Measurements from ENCODE around the gene SIPA1L2.

SIPA1L2 gene

DNA sequence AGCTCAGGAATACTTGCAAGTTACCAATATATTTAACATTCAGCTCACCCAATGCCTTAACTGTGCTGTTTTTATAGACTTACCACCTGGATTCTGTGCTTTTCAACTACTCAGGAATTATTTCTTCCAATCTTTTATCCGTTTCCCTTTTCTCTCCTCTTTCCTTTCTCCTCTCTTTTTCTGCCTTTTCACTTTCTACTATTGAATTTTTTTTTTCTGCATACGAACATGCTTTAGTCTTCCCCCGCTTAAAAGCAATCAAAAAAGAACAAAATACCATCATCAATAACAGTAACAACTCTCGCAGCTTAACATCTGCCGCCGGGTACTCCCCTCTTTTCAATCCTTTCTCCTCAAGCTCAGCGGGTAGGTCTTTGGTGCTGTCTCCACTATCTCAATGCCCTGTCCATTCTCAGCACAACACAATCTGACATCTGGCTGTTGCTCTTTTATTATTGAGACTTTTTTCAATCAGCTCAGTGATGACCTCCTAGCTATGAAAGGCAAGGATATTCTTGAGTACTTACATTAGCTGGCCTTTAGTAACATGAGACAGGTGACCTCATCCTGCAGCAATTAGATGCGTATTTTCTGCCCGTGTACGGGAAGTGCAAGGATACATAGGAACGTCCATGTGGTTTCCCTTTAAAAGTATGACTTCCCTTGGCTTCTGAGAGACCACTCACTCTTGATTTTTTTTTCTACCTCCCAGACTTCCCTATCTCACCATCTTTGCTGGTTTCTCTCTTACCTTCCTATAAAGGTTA, 40.2 kb upstream of the SIPA1L2 start:
- no peak for DNase-seq (ENCODE audit: low spot score)
- TF ChIP-seq, protein P1, sequence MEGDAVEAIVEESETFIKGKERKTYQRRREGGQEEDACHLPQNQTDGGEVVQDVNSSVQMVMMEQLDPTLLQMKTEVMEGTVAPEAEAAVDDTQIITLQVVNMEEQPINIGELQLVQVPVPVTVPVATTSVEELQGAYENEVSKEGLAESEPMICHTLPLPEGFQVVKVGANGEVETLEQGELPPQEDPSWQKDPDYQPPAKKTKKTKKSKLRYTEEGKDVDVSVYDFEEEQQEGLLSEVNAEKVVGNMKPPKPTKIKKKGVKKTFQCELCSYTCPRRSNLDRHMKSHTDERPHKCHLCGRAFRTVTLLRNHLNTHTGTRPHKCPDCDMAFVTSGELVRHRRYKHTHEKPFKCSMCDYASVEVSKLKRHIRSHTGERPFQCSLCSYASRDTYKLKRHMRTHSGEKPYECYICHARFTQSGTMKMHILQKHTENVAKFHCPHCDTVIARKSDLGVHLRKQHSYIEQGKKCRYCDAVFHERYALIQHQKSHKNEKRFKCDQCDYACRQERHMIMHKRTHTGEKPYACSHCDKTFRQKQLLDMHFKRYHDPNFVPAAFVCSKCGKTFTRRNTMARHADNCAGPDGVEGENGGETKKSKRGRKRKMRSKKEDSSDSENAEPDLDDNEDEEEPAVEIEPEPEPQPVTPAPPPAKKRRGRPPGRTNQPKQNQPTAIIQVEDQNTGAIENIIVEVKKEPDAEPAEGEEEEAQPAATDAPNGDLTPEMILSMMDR (IDR thresholded peaks at IDR 0.05; ENCODE audit: borderline replicate concordance, control extremely low read depth, extremely low read depth, insufficient read depth, missing control alignments): no peak
- in situ Hi-C loops (cut with MboI; ENCODE audit: low sequenced_read_pairs, unreplicated experiment): no loop called here

DNA sequence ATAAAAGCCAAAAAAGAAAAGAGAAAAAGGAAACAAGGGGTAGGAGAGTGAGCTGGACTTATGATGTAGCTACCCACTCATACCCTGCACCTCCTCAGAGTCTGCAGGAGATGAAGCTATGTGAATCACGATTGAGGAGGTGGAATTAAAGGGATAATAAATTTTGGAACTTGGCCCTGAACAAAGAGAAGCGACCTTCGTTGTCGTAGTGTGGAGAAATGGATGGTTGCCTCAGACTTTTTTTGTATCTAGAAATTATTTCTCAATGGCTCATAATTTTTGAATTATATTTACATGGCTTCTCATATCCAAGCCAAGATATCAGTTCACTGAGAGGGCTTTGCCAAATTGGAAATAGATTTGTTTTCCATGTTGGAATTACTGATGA, 37.8 kb upstream of the SIPA1L2 start:
- TF ChIP-seq, protein P1 (IDR thresholded peaks at IDR 0.05; ENCODE audit: borderline replicate concordance, control extremely low read depth, extremely low read depth, insufficient read depth, missing control alignments): no peak
- DNase-seq (ENCODE audit: low spot score): no peak
- in situ Hi-C loops (cut with MboI; ENCODE audit: low sequenced_read_pairs, unreplicated experiment): no loop called here

DNA sequence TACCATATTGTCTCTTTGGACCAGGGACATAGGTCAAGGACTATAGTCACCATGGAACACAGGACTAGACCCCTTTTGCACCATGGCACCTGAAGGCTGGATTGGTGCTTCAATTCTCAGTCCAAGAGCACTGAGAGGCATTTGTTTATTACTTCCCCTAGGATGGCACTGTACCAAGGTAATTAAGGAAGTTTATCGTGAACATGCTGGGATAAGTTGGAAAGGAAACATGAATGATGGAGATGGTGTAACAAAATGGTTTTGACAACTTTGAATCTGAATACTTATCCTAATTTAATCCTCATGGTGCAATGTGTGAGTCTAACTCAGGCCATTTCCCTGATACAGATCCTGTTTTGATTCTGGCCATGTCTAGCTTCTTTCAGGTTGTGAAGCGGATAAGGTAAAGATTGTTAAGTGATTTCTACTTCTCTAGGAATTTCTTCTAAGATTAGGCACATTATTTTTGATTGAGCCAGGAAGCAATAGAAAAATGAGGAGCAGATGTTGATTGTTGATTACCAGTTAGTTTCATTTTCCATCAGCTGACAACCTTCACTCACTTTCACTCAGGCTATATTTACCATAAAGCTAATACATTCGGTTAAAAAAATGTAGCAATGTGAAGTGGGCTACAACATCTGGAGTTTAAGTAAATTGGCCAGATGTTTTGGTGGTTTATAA, 37.3 kb upstream of the SIPA1L2 start:
- in situ Hi-C loops (cut with MboI; ENCODE audit: low sequenced_read_pairs, unreplicated experiment): no loop called here
- TF ChIP-seq, protein P1 (IDR thresholded peaks at IDR 0.05; ENCODE audit: borderline replicate concordance, control extremely low read depth, extremely low read depth, insufficient read depth, missing control alignments): no peak
- no peak for DNase-seq (ENCODE audit: low spot score)

DNA sequence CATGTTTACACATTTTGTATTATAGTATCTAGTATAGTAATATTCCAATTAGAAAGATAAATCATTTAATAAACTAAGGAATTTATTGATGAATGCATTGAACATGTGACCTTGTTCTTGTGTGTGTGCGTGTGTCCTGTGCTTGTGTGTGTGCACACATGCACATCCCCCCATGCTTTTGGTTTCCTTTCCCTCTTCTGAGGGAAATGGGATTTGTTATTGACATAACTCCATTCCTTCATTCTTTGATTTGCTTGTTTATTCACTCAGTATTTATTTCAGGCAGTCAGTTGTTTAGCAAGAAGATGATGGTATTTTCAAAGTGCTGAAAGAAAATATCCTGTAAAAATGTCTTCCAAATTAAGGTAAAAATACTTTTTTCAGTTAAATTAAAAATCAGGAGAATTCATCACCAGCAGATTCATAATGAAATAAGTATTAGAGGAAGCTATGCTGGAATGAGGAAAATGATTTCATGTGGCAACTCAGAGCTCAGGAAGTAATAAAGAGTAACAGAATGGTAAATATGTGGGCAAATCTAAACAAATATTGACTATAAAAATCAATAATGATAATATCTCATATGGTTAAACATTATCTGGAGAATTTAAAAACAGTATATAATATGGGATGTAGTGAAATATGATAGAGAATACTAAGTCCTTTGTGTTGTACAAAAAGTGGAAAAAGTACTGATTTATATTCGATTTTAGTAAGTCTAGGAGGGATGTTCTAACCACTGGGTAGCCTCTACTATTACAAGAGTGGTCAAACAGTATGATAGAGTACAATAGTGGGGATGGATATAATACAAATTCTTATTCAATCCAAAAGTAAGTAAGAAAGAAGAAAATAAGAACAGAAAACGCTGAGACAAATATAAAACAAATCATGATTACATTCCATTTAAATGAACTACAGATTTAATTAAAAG, 35.2 kb upstream of the SIPA1L2 start:
- TF ChIP-seq, protein P1 (IDR thresholded peaks at IDR 0.05; ENCODE audit: borderline replicate concordance, control extremely low read depth, extremely low read depth, insufficient read depth, missing control alignments): no peak
- in situ Hi-C loops (cut with MboI; ENCODE audit: low sequenced_read_pairs, unreplicated experiment): no loop called here
- DNase-seq (ENCODE audit: low spot score): no peak

DNA sequence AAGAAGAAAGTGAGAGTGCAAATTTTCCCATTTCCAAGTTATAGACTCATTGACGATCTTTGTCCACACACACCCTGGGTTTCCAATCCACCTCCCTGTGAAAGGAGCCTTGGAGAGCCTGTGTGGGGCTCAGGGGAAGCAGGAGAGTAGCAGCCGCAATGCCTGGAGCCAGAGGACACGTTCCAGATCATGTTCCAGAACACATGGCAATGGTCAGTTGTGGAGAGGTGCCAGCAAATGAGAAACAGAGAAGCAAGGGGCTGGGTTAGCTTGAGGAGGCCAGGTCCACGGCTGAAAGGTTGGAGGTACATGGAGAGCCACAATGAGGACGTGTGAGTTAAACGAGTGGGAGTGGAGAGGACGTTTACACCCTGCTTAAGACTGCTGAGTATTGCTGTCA, 33.0 kb upstream of the SIPA1L2 start:
- no peak for DNase-seq (ENCODE audit: low spot score)
- TF ChIP-seq, protein P1 (IDR thresholded peaks at IDR 0.05; ENCODE audit: borderline replicate concordance, control extremely low read depth, extremely low read depth, insufficient read depth, missing control alignments): no peak
- in situ Hi-C loops (cut with MboI; ENCODE audit: low sequenced_read_pairs, unreplicated experiment): no loop called here

DNA sequence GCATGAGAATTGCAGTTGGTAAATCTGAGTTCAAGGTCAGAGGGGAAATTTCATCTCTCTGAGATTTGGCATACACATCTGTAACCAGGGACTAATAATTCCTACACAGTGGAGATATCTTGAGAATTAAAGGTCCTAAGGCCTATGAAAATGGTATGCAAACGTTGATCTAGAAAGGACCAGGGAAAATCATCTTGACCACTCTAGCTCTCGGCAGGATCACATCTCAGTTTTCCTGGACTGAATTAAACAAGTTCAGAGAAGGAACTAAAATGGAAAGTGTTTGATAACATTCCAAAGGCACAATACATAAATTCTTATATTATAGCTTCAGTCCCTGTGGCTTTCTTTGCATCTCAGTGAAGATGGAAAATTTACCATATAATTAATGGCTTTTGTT, 28.5 kb upstream of the SIPA1L2 start:
- in situ Hi-C loops (cut with MboI; ENCODE audit: low sequenced_read_pairs, unreplicated experiment): no loop called here
- no peak for DNase-seq (ENCODE audit: low spot score)
- TF ChIP-seq, protein P1 (IDR thresholded peaks at IDR 0.05; ENCODE audit: borderline replicate concordance, control extremely low read depth, extremely low read depth, insufficient read depth, missing control alignments): no peak
